Measurements from ENCODE around the gene PCGF6.

DNA sequence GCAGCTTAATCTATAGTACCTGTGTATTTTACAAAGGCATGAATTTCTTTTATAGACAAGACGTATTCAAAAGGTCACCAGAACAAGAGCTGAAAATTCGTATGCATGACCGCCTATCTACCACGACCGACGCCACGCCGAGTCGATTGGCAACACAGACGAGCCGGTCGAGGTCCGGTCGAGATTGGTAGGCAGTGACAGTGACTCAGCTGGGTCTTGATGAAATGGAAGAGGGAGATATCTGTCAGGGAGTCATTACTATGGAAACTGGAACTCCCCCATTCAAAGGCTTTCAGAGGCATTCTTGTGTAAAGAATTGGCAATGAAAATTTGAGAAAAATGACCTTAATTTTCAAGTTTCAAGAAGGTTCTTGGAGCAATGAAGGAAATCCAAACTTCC, 43.2 kb upstream of the PCGF6 start:
- no peak for TF ChIP-seq POLR2A (IDR thresholded peaks at IDR 0.05; ENCODE audit: low read length)
- no peak for TF ChIP-seq GATA1 (IDR thresholded peaks at IDR 0.05; ENCODE audit: low read depth, low read length)
